ENCODE measurements around the gene CPLX4.
A peak's percentile ranks its signal among the peaks of the same experiment; 100 is the strongest.

Gene CPLX4

GRCh38 chr18:59269563-59270119 lies 48.8 kb downstream of the CPLX4 start (continued):
- no peak for TF ChIP-seq REST (tag by site-specific recombination; IDR thresholded peaks at IDR 0.05)

- H3K4me1 ChIP-seq (ENCODE audit: control insufficient read depth, insufficient read depth, low read length), result peaks cover 6% of the 10 kb centered on the region; the same call in 1 of the 2 replicates
- no peaks in the 10 kb centered on the region for H3K9me3 ChIP-seq (ENCODE audit: control insufficient read depth, insufficient read depth, low read depth, low read length)
- CTCF ChIA-PET, result interaction anchor here (0.6 to 8.1 kb wide), 10 partner anchors 19 to 731 kb away, joined by 3 to 46 read pairs (median 4); no protein-coding TSS in a partner anchor
- no peak overlapping the region for H3K27ac ChIP-seq (ENCODE audit: extremely low read depth, low read depth, low read length)
- POLR2A ChIA-PET, result no interaction called here
- no peaks in the 10 kb centered on the region for H3K36me3 ChIP-seq (ENCODE audit: control insufficient read depth in 2 of 2, insufficient read depth in 1 of 2, low read length in 2 of 2)
- no peak overlapping the region for H3K4me3 ChIP-seq (ENCODE audit: low read depth, low read length)
- TF ChIP-seq ZBTB26 (tag by site-specific recombination; optimal IDR thresholded peaks at IDR 0.05) (peak; percentile 23), GLIS2 (tag by site-specific recombination; IDR thresholded peaks at IDR 0.05) (no peak), ZNF692 (tag by site-specific recombination; IDR thresholded peaks at IDR 0.05) (no peak)
Measured at GRCh38 chr18:59268721-59269562, 49.5 kb downstream of the CPLX4 start.

GRCh38 chr18:59268127-59268720 lies 50.2 kb downstream of the CPLX4 start:
- ChIA-PET CTCF (interaction anchor here (0.6 to 8.1 kb wide), 5 partner anchors 19 to 614 kb away, joined by 5 to 46 read pairs (median 7); no protein-coding TSS in a partner anchor), POLR2A (no interaction called here)
- Histone ChIP-seq H3K9me3 (ENCODE audit: control insufficient read depth, insufficient read depth, low read depth, low read length) (no peaks in the 10 kb centered on the region), H3K4me1 (ENCODE audit: control insufficient read depth, insufficient read depth, low read length) (peaks cover 6% of the 10 kb centered on the region; the same call in 1 of the 2 replicates), H3K27ac (ENCODE audit: extremely low read depth, low read depth, low read length) (no peak overlapping the region), H3K4me3 (ENCODE audit: low read depth, low read length) (no peak overlapping the region), H3K36me3 (ENCODE audit: control insufficient read depth in 2 of 2, insufficient read depth in 1 of 2, low read length in 2 of 2) (no peaks in the 10 kb centered on the region)
- TF ChIP-seq ZNF112 (tag by site-specific recombination; IDR thresholded peaks at IDR 0.05), result no peak
- TF ChIP-seq ZNF658 (tag by site-specific recombination; IDR thresholded peaks at IDR 0.05), result no peak
- no peak for TF ChIP-seq ZNF561 (tag by site-specific recombination; IDR thresholded peaks at IDR 0.05; ENCODE audit: borderline replicate concordance)
- no peak for TF ChIP-seq ZIC2 (tag by site-specific recombination; IDR thresholded peaks at IDR 0.05)
- no peak for TF ChIP-seq ZNF140 (tag by site-specific recombination; IDR thresholded peaks at IDR 0.05)
- TF ChIP-seq ZNF544 (tag by site-specific recombination; IDR thresholded peaks at IDR 0.05), result no peak
- no peak for TF ChIP-seq ZNF174 (tag by site-specific recombination; IDR thresholded peaks at IDR 0.05)
- no peak for TF ChIP-seq ZNF501 (tag by site-specific recombination; IDR thresholded peaks at IDR 0.05)
- no peak for TF ChIP-seq REST (tag by site-specific recombination; IDR thresholded peaks at IDR 0.05)
- no peak for TF ChIP-seq PRDM6 (tag by site-specific recombination; IDR thresholded peaks at IDR 0.05)
- TF ChIP-seq ZNF664 (tag by site-specific recombination; IDR thresholded peaks at IDR 0.05), result no peak
- TF ChIP-seq HOXD13 (CRISPR knock-in tag; IDR thresholded peaks at IDR 0.05; ENCODE audit: borderline replicate concordance), result no peak
- no peak for TF ChIP-seq ZNF362 (tag by site-specific recombination; IDR thresholded peaks at IDR 0.05)
- TF ChIP-seq SP7 (tag by site-specific recombination; IDR thresholded peaks at IDR 0.05), result no peak
